ENCODE results near the gene CEP164.

The CEP164 gene

GRCh38 chr11:117300283-117300663, 27.4 kb upstream of the CEP164 start:
- no peak overlapping the region for H3K4me3 ChIP-seq (ENCODE audit: low read depth, low read length)
- DNase-seq (ENCODE audit: low read depth) = no peak
- no peak for TF ChIP-seq POLR2A (IDR thresholded peaks at IDR 0.05; ENCODE audit: extremely low read depth, insufficient read length)
- no peak for TF ChIP-seq MYC (IDR thresholded peaks at IDR 0.05; ENCODE audit: low read depth, low read length)
- TF ChIP-seq, protein P1, sequence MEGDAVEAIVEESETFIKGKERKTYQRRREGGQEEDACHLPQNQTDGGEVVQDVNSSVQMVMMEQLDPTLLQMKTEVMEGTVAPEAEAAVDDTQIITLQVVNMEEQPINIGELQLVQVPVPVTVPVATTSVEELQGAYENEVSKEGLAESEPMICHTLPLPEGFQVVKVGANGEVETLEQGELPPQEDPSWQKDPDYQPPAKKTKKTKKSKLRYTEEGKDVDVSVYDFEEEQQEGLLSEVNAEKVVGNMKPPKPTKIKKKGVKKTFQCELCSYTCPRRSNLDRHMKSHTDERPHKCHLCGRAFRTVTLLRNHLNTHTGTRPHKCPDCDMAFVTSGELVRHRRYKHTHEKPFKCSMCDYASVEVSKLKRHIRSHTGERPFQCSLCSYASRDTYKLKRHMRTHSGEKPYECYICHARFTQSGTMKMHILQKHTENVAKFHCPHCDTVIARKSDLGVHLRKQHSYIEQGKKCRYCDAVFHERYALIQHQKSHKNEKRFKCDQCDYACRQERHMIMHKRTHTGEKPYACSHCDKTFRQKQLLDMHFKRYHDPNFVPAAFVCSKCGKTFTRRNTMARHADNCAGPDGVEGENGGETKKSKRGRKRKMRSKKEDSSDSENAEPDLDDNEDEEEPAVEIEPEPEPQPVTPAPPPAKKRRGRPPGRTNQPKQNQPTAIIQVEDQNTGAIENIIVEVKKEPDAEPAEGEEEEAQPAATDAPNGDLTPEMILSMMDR (IDR thresholded peaks at IDR 0.05; ENCODE audit: low read depth, low read length) = no peak
- no peak for TF ChIP-seq MAX (IDR thresholded peaks at IDR 0.05; ENCODE audit: low read depth, low read length)

DNA sequence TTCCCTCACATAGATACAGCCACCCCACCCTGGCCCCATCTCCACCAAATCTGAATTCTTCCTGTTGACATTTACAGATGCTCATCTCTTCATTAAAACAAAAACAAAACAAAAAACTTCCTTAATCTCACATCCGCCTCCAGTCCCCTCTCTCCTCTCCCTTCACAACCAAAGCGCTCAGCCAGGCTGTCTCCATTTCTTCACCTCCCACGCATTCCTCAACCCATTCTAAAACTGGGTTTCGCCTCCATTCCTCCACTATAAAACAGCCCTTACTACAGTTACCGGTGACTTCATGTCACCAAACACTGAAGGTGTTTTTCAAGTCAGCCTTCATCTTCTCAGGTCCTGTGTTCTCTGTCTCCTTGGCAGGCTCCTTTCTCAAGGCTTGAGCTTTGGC, 26.9 kb upstream of the CEP164 start:
- no peak overlapping the region for H3K4me3 ChIP-seq (ENCODE audit: low read depth, low read length)
- no peak for DNase-seq (ENCODE audit: low read depth)
- TF ChIP-seq MAX (IDR thresholded peaks at IDR 0.05; ENCODE audit: low read depth, low read length) = no peak
- TF ChIP-seq MYC (IDR thresholded peaks at IDR 0.05; ENCODE audit: low read depth, low read length) = no peak
- TF ChIP-seq, protein P1 (IDR thresholded peaks at IDR 0.05; ENCODE audit: low read depth, low read length) = no peak
- no peak for TF ChIP-seq POLR2A (IDR thresholded peaks at IDR 0.05; ENCODE audit: extremely low read depth, insufficient read length)

DNA sequence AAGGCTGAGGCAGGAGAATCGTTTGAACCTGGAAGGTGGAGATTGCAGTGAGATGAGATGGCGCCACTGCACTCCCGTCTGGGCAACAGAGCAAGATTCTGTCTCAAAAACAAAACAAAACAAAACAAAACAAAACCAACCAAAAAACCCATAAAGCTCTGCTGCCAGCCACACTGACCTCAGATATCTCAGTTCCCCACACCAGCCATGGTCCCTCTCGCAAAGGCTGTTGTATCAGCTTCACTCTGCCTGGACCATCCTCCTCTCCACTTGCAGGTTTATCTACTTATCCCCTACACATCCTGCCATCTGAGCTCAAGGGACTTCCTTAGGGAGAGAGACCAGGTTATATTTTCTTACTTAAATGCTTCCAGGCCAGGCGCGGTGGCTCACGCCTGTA, 25.4 kb upstream of the CEP164 start:
- TF ChIP-seq MYC (IDR thresholded peaks at IDR 0.05; ENCODE audit: low read depth, low read length) (no peak), POLR2A (IDR thresholded peaks at IDR 0.05; ENCODE audit: extremely low read depth, insufficient read length) (no peak), MAX (IDR thresholded peaks at IDR 0.05; ENCODE audit: low read depth, low read length) (no peak)
- TF ChIP-seq, protein P1 (IDR thresholded peaks at IDR 0.05; ENCODE audit: low read depth, low read length) = no peak
- no peak overlapping the region for H3K4me3 ChIP-seq (ENCODE audit: low read depth, low read length)
- no peak for DNase-seq (ENCODE audit: low read depth)

GRCh38 chr11:117303101-117303500, 24.6 kb upstream of the CEP164 start:
- DNase-seq (ENCODE audit: low read depth) = no peak
- no peak overlapping the region for H3K4me3 ChIP-seq (ENCODE audit: low read depth, low read length)
- TF ChIP-seq MYC (IDR thresholded peaks at IDR 0.05; ENCODE audit: low read depth, low read length) = no peak
- TF ChIP-seq MAX (IDR thresholded peaks at IDR 0.05; ENCODE audit: low read depth, low read length) = no peak
- TF ChIP-seq POLR2A (IDR thresholded peaks at IDR 0.05; ENCODE audit: extremely low read depth, insufficient read length) = no peak
- TF ChIP-seq, protein P1 (IDR thresholded peaks at IDR 0.05; ENCODE audit: low read depth, low read length) = no peak

- H3K4me3 ChIP-seq (ENCODE audit: low read depth, low read length) = no peak overlapping the region
- no peak for TF ChIP-seq MYC (IDR thresholded peaks at IDR 0.05; ENCODE audit: low read depth, low read length)
- TF ChIP-seq, protein P1 (IDR thresholded peaks at IDR 0.05; ENCODE audit: low read depth, low read length) = no peak
- TF ChIP-seq POLR2A (IDR thresholded peaks at IDR 0.05; ENCODE audit: extremely low read depth, insufficient read length) = no peak
- no peak for TF ChIP-seq MAX (IDR thresholded peaks at IDR 0.05; ENCODE audit: low read depth, low read length)
- DNase-seq (ENCODE audit: low read depth) = no peak
Observed at GRCh38 chr11:117303646-117304315, 23.9 kb upstream of the CEP164 start.
